Stimulated activated effector memory CD8-positive, alpha-beta T cell treated with anti-CD3 and anti-CD28 coated beads, Interleukin-12 subunit alpha, Interleukin-12 subunit beta, amount 100 ng/mL, for 72 hours (primary cell): ENCODE results near the gene PSMB11.
"Not testable (repeated sequence)": the region's sequence is repeated elsewhere in the genome, so short reads cannot be mapped to it uniquely, and the experiment has no call there.

Source experiments
- ATAC-seq: fragments of 150-1000 bp; cut with Tn5 transposase; 2 replicates; pipeline ENCODE4 v1.10.0; 2021
- DNase-seq, 2 donors: peaks; one replicate each; pipeline ENCODE4 v3.0.0; 2021 to 2022; ENCODE audit warnings: low spot score in 2 of 2
- H3K27ac Mint-ChIP-seq: one replicate; pipeline ENCODE4 v1.8.0; 2022; ENCODE audit warnings: mild to moderate bottlenecking, mixed read lengths
- H3K36me3 Mint-ChIP-seq: one replicate; pipeline ENCODE4 v1.8.0; 2022; ENCODE audit warnings: mild to moderate bottlenecking, mixed read lengths
- H3K4me1 Mint-ChIP-seq: one replicate; pipeline ENCODE4 v1.8.0; 2022; ENCODE audit warnings: mixed read lengths
- H3K4me3 Mint-ChIP-seq: one replicate; pipeline ENCODE4 v1.8.0; 2022; ENCODE audit warnings: mild to moderate bottlenecking, mixed read lengths
- H3K9me3 Mint-ChIP-seq: one replicate; pipeline ENCODE4 v1.8.0; 2022; ENCODE audit warnings: mixed read lengths

PSMB11 gene

GRCh38 chr14:23006544-23007419 lies 35.2 kb upstream of the PSMB11 start:
- H3K9me3 Mint-ChIP-seq: no peaks in the 10 kb centered on the region
- H3K27ac Mint-ChIP-seq: peak overlapping the region; percentile 97
- peaks cover 16% of the 10 kb centered on the region for H3K36me3 Mint-ChIP-seq
- peaks cover 26% of the 10 kb centered on the region for H3K4me1 Mint-ChIP-seq
- DNase-seq: peak; percentile 91 to 97
- H3K4me3 Mint-ChIP-seq: peak overlapping the region; percentile 95
- peak; percentile 99 for ATAC-seq

GRCh38 chr14:23008831-23009230 lies 33.2 kb upstream of the PSMB11 start:
- DNase-seq (no peak), ATAC-seq (no peak)
- Mint-ChIP-seq H3K4me3 (peak overlapping the region; percentile 75), H3K36me3 (peaks cover 16% of the 10 kb centered on the region), H3K27ac (peak overlapping the region; percentile 97), H3K9me3 (no peaks in the 10 kb centered on the region), H3K4me1 (peaks cover 26% of the 10 kb centered on the region)

GRCh38 chr14:23009483-23009938 lies 32.5 kb upstream of the PSMB11 start:
- no peak for DNase-seq
- Mint-ChIP-seq H3K4me3 (peak overlapping the region; percentile 75), H3K36me3 (peaks cover 16% of the 10 kb centered on the region), H3K4me1 (peaks cover 26% of the 10 kb centered on the region), H3K27ac (peak overlapping the region; percentile 97), H3K9me3 (no peaks in the 10 kb centered on the region)
- ATAC-seq: no peak

- Mint-ChIP-seq H3K36me3 (peaks cover 16% of the 10 kb centered on the region), H3K9me3 (no peaks in the 10 kb centered on the region), H3K4me3 (peak within 1 kb of the TSS; percentile 75), H3K27ac (peak within 1 kb of the TSS; percentile 97), H3K4me1 (peaks cover 21% of the 10 kb centered on the region)
- peak; percentile 64 to 84 for DNase-seq
- peak; percentile 50 for ATAC-seq
Measured at GRCh38 chr14:23009939-23010726, 31.9 kb upstream of the PSMB11 start, which contains the start of gene C14orf93. TSS of gene C14orf93 (minus strand) at chr14:23010143. CDS start at chr14:22999023, 11,120 bp downstream.

- Mint-ChIP-seq H3K36me3 (peaks cover 6% of the 10 kb centered on the region), H3K9me3 (no peaks in the 10 kb centered on the region), H3K4me3 (no peak overlapping the region), H3K27ac (no peak overlapping the region), H3K4me1 (peaks cover 13% of the 10 kb centered on the region)
- DNase-seq: no peak
- no peak for ATAC-seq
Measured at GRCh38 chr14:23013054-23013748, 28.8 kb upstream of the PSMB11 start.

GRCh38 chr14:23013749-23014054 lies 28.3 kb upstream of the PSMB11 start:
- not testable (repeated sequence) for H3K4me3 Mint-ChIP-seq, H3K27ac Mint-ChIP-seq, H3K9me3 Mint-ChIP-seq, DNase-seq, H3K36me3 Mint-ChIP-seq, ATAC-seq
- peaks cover 11% of the 10 kb centered on the region for H3K4me1 Mint-ChIP-seq

GRCh38 chr14:23015618-23016017 lies 26.4 kb upstream of the PSMB11 start:
- H3K36me3 Mint-ChIP-seq: no peaks in the 10 kb centered on the region
- DNase-seq: no peak

GRCh38 chr14:23017091-23017490 lies 24.9 kb upstream of the PSMB11 start:
- no peak overlapping the region for H3K27ac Mint-ChIP-seq
- ATAC-seq (no peak), DNase-seq (no peak)
- no peak overlapping the region for H3K4me3 Mint-ChIP-seq
- H3K4me1 Mint-ChIP-seq: no peaks in the 10 kb centered on the region
- no peaks in the 10 kb centered on the region for H3K36me3 Mint-ChIP-seq
- H3K9me3 Mint-ChIP-seq: no peaks in the 10 kb centered on the region

More at GRCh38 chr14:23015618-23016017, 26.4 kb upstream of the PSMB11 start:
- H3K27ac Mint-ChIP-seq: no peak overlapping the region
- no peaks in the 10 kb centered on the region for H3K9me3 Mint-ChIP-seq
- no peak overlapping the region for H3K4me3 Mint-ChIP-seq
- H3K4me1 Mint-ChIP-seq: peaks cover 6% of the 10 kb centered on the region
- ATAC-seq: no peak

- Mint-ChIP-seq H3K9me3 (no peaks in the 10 kb centered on the region), H3K36me3 (peaks cover 5% of the 10 kb centered on the region)
Measured at GRCh38 chr14:23018107-23018506, 23.9 kb upstream of the PSMB11 start.

GRCh38 chr14:23020143-23021128 lies 21.6 kb upstream of the PSMB11 start:
- ATAC-seq (no peak), DNase-seq (no peak)
- Mint-ChIP-seq H3K36me3 (peaks cover 24% of the 10 kb centered on the region), H3K4me1 (peaks cover 10% of the 10 kb centered on the region), H3K9me3 (no peaks in the 10 kb centered on the region), H3K4me3 (no peak overlapping the region), H3K27ac (no peak overlapping the region)

More at GRCh38 chr14:23018107-23018506, 23.9 kb upstream of the PSMB11 start:
- H3K27ac Mint-ChIP-seq: no peak overlapping the region
- no peak for DNase-seq
- no peak for ATAC-seq
- H3K4me3 Mint-ChIP-seq: no peak overlapping the region
- no peaks in the 10 kb centered on the region for H3K4me1 Mint-ChIP-seq

- peaks cover 15% of the 10 kb centered on the region for H3K4me1 Mint-ChIP-seq
- ATAC-seq: no peak
- H3K36me3 Mint-ChIP-seq: peaks cover 34% of the 10 kb centered on the region
- no peaks in the 10 kb centered on the region for H3K9me3 Mint-ChIP-seq
- H3K27ac Mint-ChIP-seq: no peak overlapping the region
- no peak overlapping the region for H3K4me3 Mint-ChIP-seq
- DNase-seq: no peak
Measured at GRCh38 chr14:23021434-23021833, 20.6 kb upstream of the PSMB11 start.

- peaks cover 40% of the 10 kb centered on the region for H3K36me3 Mint-ChIP-seq
- DNase-seq: no peak
- peaks cover 15% of the 10 kb centered on the region for H3K4me1 Mint-ChIP-seq
- no peak overlapping the region for H3K27ac Mint-ChIP-seq
- ATAC-seq: no peak
- no peak overlapping the region for H3K4me3 Mint-ChIP-seq
- H3K9me3 Mint-ChIP-seq: no peaks in the 10 kb centered on the region
Measured at GRCh38 chr14:23021889-23022442, 20.0 kb upstream of the PSMB11 start.

- DNase-seq (no peak), ATAC-seq (no peak)
- no peak overlapping the region for H3K27ac Mint-ChIP-seq
- H3K9me3 Mint-ChIP-seq: no peaks in the 10 kb centered on the region
- H3K4me1 Mint-ChIP-seq: peaks cover 15% of the 10 kb centered on the region
- H3K36me3 Mint-ChIP-seq: peaks cover 52% of the 10 kb centered on the region
- H3K4me3 Mint-ChIP-seq: no peak overlapping the region
Measured at GRCh38 chr14:23023022-23023794, 18.8 kb upstream of the PSMB11 start.
